HCT116 (cell line): ENCODE results near the gene DENND1A. TPM values are rescaled to one million over a fixed set of nuclear protein-coding genes. Genes with fewer than 3 reads are reported as not detected.

ENCODE experiments used
- ATAC-seq: fragments of 200-7000 bp; cut with Tn5 transposase; 2 replicates; pipeline ENCODE4 v1.9.1; 2020; ENCODE audit warnings: mild to moderate bottlenecking, moderate library complexity
- BruUV-seq: library from RNA; stranded (reverse); fragments of 400-500 nt; replicated peaks from 2 replicates; lab custom pipeline; 2021; lab: Mats Ljungman, UMichigan
- CTCF ChIA-PET: fragments of 300-600 bp; sonication (Branson Sonifier 250); formaldehyde crosslinking; loops from one replicate; lab custom pipeline; 2021; ENCODE audit warnings: antibody characterized with exemption; lab: Charles Lee
- POLR2A ChIA-PET: fragments of 300-600, 350-600 bp; sonication (Branson Sonifier 250); formaldehyde crosslinking; loops from one replicate; lab custom pipeline; 2021; ENCODE audit warnings: antibody characterized with exemption; lab: Charles Lee
- RAD21 ChIA-PET, 2 experiments: fragments of 300-600 bp; sonication (Branson Sonifier 250); formaldehyde crosslinking; loops; one replicate each; lab custom pipeline; 2023; ENCODE audit warnings: low total read pairs in 2 of 2; ENCODE audit not compliant: uncharacterized antibody in 2 of 2, unreplicated experiment in 2 of 2, low non-redundant PET in 1 of 2; lab: Charles Lee
- DNase-seq: peaks from one replicate; pipeline ENCODE4 v3.0.0-alpha.2; 2010; ENCODE audit warnings: low read depth, low spot score
- H2AFZ ChIP-seq: fragments of 200-600 bp; shearing (Covaris generic), sonication (generic); 2 replicates; pipeline ENCODE4 v1.6.1; 2017; ENCODE audit warnings: low read depth, mixed run types, mixed read lengths, antibody characterized with exemption, low read length; ENCODE audit not compliant: poor library complexity, severe bottlenecking
- H3K27ac ChIP-seq: 2 replicates; pipeline ENCODE4 v1.5.1; 2012; ENCODE audit warnings: low read depth, low read length
- H3K27me3 ChIP-seq: fragments of 200-600 bp; sonication (generic); 2 replicates; pipeline ENCODE4 v1.6.1; 2016; ENCODE audit warnings: mixed run types, low read length, mixed read lengths; ENCODE audit not compliant: insufficient read depth
- H3K36me3 ChIP-seq, 2 experiments: fragments of 200-500 bp in 1 of 2; fragments of 200-600 bp in 1 of 2; sonication (Bioruptor generic) in 1 of 2; sonication (generic) in 1 of 2; 2 replicates each; pipeline versions ENCODE4 v1.5.1 to v1.6.1; 2014 to 2016; ENCODE audit warnings: low read length in 2 of 2, inconsistent platforms in 1 of 2, mixed read lengths in 1 of 2, mixed run types in 1 of 2; ENCODE audit not compliant: insufficient read depth in 2 of 2, control insufficient read depth in 1 of 2
- H3K4me1 ChIP-seq, 2 experiments: fragments of 200-600 bp in 1 of 2; sonication (generic) in 1 of 2; 2 replicates each; pipeline versions ENCODE4 v1.5.1 to v1.6.1; 2012 to 2017; ENCODE audit warnings: low read length in 2 of 2, inconsistent platforms in 1 of 2, mild to moderate bottlenecking in 1 of 2, mixed read lengths in 1 of 2, mixed run types in 1 of 2, moderate library complexity in 1 of 2; ENCODE audit not compliant: insufficient read depth in 2 of 2, control insufficient read depth in 1 of 2
- H3K4me2 ChIP-seq: fragments of 200-600 bp; sonication (generic); 2 replicates; pipeline ENCODE4 v1.6.1; 2017; ENCODE audit warnings: mixed run types, low read length, mixed read lengths
- H3K4me3 ChIP-seq, 2 experiments: fragments of 200-600 bp in 1 of 2; sonication (generic) in 1 of 2; replicated peaks in 1 of 2; 2 replicates each; pipeline ENCODE4 v1.5.1; 2011 to 2016; ENCODE audit warnings: low read length in 2 of 2, control low read depth in 1 of 2, low read depth in 1 of 2, mild to moderate bottlenecking in 1 of 2, mixed read lengths in 1 of 2, mixed run types in 1 of 2
- H3K79me2 ChIP-seq: fragments of 200-600 bp; sonication (generic); 2 replicates; pipeline ENCODE4 v1.6.1; 2017; ENCODE audit warnings: mild to moderate bottlenecking, mixed run types, low read length, moderate library complexity, mixed read lengths; ENCODE audit not compliant: insufficient read depth
- H3K9ac ChIP-seq: fragments of 200-600 bp; sonication (generic); 2 replicates; pipeline ENCODE4 v1.6.1; 2016; ENCODE audit warnings: low read length, mixed read lengths
- H3K9me2 ChIP-seq: fragments of 200-600 bp; sonication (generic), shearing (Covaris generic); 2 replicates; pipeline ENCODE4 v1.6.1; 2017; ENCODE audit warnings: mixed run types, mild to moderate bottlenecking, moderate library complexity; ENCODE audit not compliant: insufficient read depth
- H3K9me3 ChIP-seq, 2 experiments: fragments of 200-500 bp in 1 of 2; fragments of 200-600 bp in 1 of 2; sonication (Bioruptor generic) in 1 of 2; sonication (generic) in 1 of 2; 2 replicates each; pipeline ENCODE4 v1.6.1; 2014 to 2017; ENCODE audit warnings: low read length in 2 of 2, mixed read lengths in 2 of 2, inconsistent platforms in 1 of 2, low read depth in 1 of 2, mild to moderate bottlenecking in 1 of 2, mixed run types in 1 of 2, moderate library complexity in 1 of 2; ENCODE audit not compliant: control insufficient read depth in 1 of 2, insufficient read depth in 1 of 2
- H4K20me1 ChIP-seq: fragments of 200-600 bp; sonication (generic), shearing (Covaris generic); 2 replicates; pipeline ENCODE4 v1.6.1; 2017; ENCODE audit warnings: mixed run types, mild to moderate bottlenecking, moderate library complexity; ENCODE audit not compliant: insufficient read depth
- CBX3 ChIP-seq: IDR thresholded peaks from 2 replicates; pipeline ENCODE4 v1.6.1; 2012; ENCODE audit warnings: low read depth
- ELF1 ChIP-seq: IDR thresholded peaks from 2 replicates; pipeline ENCODE4 v1.6.1; 2012; ENCODE audit warnings: low read depth, borderline replicate concordance
- EZH2 ChIP-seq: fragments of 200-600 bp; sonication (generic); IDR thresholded peaks from 2 replicates; pipeline ENCODE4 v1.6.1; 2017; ENCODE audit warnings: antibody characterized with exemption, mixed run types
- POLR2A ChIP-seq: IDR thresholded peaks from 2 replicates; pipeline ENCODE4 v1.7.0; 2011; ENCODE audit warnings: borderline replicate concordance; ENCODE audit not compliant: insufficient read depth, insufficient read length; ENCODE audit errors: extremely low read depth
- POLR2AphosphoS5 ChIP-seq: IDR thresholded peaks from 2 replicates; pipeline ENCODE4 v1.6.1; 2011; ENCODE audit warnings: mild to moderate bottlenecking, low read depth, low read length, moderate library complexity
- RAD21 ChIP-seq: IDR thresholded peaks from 2 replicates; pipeline ENCODE4 v1.6.1; 2012; ENCODE audit warnings: low read depth, mild to moderate bottlenecking
- SIN3A ChIP-seq: IDR thresholded peaks from 2 replicates; pipeline ENCODE4 v1.6.1; 2012; ENCODE audit warnings: low read depth
- ZNF274 ChIP-seq: fragments of 200-500 bp; sonication (Bioruptor generic); IDR thresholded peaks from 2 replicates; pipeline ENCODE4 v1.6.1; 2014; ENCODE audit warnings: mild to moderate bottlenecking, low read depth, low read length, inconsistent platforms
- intact Hi-C: fragments of 100-400 bp; cut with micrococcal nuclease; formaldehyde crosslinking; loops from 2 replicates; pipeline ENCODE4 v1.10.0; 2022
- total RNA-seq: library from RNA; stranded (reverse); gene quantifications from one replicate; pipeline ENCODE4 v1.2.1, GENCODE V29; 2021; ENCODE audit not compliant: unreplicated experiment
- TF ChIP-seq, protein P1 (sequence below): IDR thresholded peaks from 2 replicates; pipeline ENCODE4 v1.6.1; 2011; ENCODE audit warnings: mild to moderate bottlenecking, low read length, moderate library complexity; ENCODE audit not compliant: insufficient replicate concordance; ENCODE audit errors: extremely low read depth

The DENND1A gene
- total RNA-seq, 1 experiment from 2014 or later = 33.0 TPM

DNA sequence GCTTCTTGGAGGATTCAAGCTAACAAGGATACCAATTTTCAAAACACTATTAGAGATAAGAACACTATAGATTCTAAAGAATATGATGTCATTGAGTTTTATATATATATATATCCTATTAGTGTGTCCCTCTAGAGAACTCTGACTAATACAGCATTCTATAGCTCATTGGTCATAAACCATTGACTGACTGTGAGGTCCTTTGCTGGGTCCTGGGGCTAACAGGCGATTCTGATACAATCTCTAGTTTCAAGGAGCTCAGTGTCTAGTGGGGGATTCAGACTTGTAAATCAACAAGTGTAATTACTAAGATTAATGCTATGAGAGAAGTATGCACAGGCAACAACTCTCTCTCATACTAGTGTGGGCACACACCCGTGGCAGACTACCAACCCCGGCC lies 234.5 kb downstream of the DENND1A start:
- H4K20me1 ChIP-seq = no peaks in the 10 kb centered on the region; the same call in 1 of the 2 replicates
- no peaks in the 10 kb centered on the region for H3K36me3 ChIP-seq
- no peaks in the 10 kb centered on the region for H3K9me2 ChIP-seq
- no peaks in the 10 kb centered on the region for H3K9me3 ChIP-seq
- no peak overlapping the region for H3K27ac ChIP-seq
- BruUV-seq = no TSS peak
- RAD21 ChIA-PET = no interaction called here
- ATAC-seq (no peak), DNase-seq (no peak)
- H3K4me2 ChIP-seq = no peak overlapping the region
- TF ChIP-seq POLR2AphosphoS5 = no peak
- TF ChIP-seq RAD21 = no peak
- TF ChIP-seq EZH2 = no peak
- no peak for TF ChIP-seq SIN3A
- no peak for TF ChIP-seq ZNF274
- TF ChIP-seq, protein P1, sequence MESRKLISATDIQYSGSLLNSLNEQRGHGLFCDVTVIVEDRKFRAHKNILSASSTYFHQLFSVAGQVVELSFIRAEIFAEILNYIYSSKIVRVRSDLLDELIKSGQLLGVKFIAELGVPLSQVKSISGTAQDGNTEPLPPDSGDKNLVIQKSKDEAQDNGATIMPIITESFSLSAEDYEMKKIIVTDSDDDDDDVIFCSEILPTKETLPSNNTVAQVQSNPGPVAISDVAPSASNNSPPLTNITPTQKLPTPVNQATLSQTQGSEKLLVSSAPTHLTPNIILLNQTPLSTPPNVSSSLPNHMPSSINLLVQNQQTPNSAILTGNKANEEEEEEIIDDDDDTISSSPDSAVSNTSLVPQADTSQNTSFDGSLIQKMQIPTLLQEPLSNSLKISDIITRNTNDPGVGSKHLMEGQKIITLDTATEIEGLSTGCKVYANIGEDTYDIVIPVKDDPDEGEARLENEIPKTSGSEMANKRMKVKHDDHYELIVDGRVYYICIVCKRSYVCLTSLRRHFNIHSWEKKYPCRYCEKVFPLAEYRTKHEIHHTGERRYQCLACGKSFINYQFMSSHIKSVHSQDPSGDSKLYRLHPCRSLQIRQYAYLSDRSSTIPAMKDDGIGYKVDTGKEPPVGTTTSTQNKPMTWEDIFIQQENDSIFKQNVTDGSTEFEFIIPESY = no peak
- TF ChIP-seq POLR2A = no peak
- TF ChIP-seq CBX3 = no peak
- no peak overlapping the region for H3K4me3 ChIP-seq
- no peak overlapping the region for H2AFZ ChIP-seq
- no peaks in the 10 kb centered on the region for H3K27me3 ChIP-seq
- CTCF ChIA-PET = no interaction called here
- no peak overlapping the region for H3K9ac ChIP-seq
- no peaks in the 10 kb centered on the region for H3K79me2 ChIP-seq
- POLR2A ChIA-PET = no interaction called here
- no peaks in the 10 kb centered on the region for H3K4me1 ChIP-seq
- intact Hi-C loops = no loop called here

- Histone ChIP-seq H4K20me1 (no peaks in the 10 kb centered on the region; the same call in 1 of the 2 replicates), H3K4me1 (peaks cover 0 to 7% of the 10 kb centered on the region in 2 experiments; a peak in 2 of 4 replicates), H3K4me2 (no peak overlapping the region), H2AFZ (no peak overlapping the region), H3K36me3 (no peaks in the 10 kb centered on the region), H3K9me3 (no peaks in the 10 kb centered on the region), H3K9ac (no peak overlapping the region), H3K79me2 (no peaks in the 10 kb centered on the region), H3K27me3 (no peaks in the 10 kb centered on the region), H3K4me3 (no peak overlapping the region), H3K27ac (no peak overlapping the region), H3K9me2 (no peaks in the 10 kb centered on the region)
- ATAC-seq = no peak
- RAD21 ChIA-PET = no interaction called here
- no peak for TF ChIP-seq ELF1
- POLR2A ChIA-PET = no interaction called here
- intact Hi-C loops = no loop called here
- DNase-seq = no peak
- CTCF ChIA-PET = no interaction called here
- no TSS peak for BruUV-seq
Observed at GRCh38 chr9:123691765-123692303, 238.1 kb downstream of the DENND1A start.
